GM23338 (cell line): ENCODE measurements around the gene DPF3.

Experiments used
- CTCF ChIP-seq, 2 experiments: fragments of 200-600 bp in 1 of 2; sonication (generic) in 1 of 2; conservative IDR thresholded peaks; 2 replicates each; pipeline versions ENCODE4 v1.5.1 to v1.6.1; 2016 to 2017; ENCODE audit warnings: antibody characterized with exemption in 2 of 2, low read depth in 2 of 2, mild to moderate bottlenecking in 2 of 2, moderate library complexity in 1 of 2
- EZH2 ChIP-seq: fragments of 200-600 bp; sonication (generic); IDR thresholded peaks from one replicate; pipeline ENCODE4 v1.8.0; 2017; ENCODE audit warnings: antibody characterized with exemption, mild to moderate bottlenecking, low read depth; ENCODE audit not compliant: unreplicated experiment
- NANOG ChIP-seq: IDR thresholded peaks from 2 replicates; pipeline ENCODE4 v1.6.1; 2016; ENCODE audit warnings: antibody characterized with exemption, borderline replicate concordance

GRCh38 chr14:72864712-72865365 is 29.1 kb downstream of the DPF3 start:
- TF ChIP-seq CTCF (conservative IDR thresholded peaks at IDR 0.05; ENCODE audit: low read depth in 2 of 2) (no peak), NANOG (no peak), EZH2 (no peak)
